PFSK-1 (cell line): Measurements from ENCODE around the gene ANKRD13B.

Source experiments
- POLR2AphosphoS5 ChIP-seq: IDR thresholded peaks from 2 replicates; pipeline ENCODE4 v1.6.1; 2012; ENCODE audit warnings: low read depth, mild to moderate bottlenecking, control low read depth, low read length, moderate library complexity
- TF ChIP-seq, protein P1 (sequence below), 2 experiments: IDR thresholded peaks; 2 replicates each; pipeline versions ENCODE4 v1.6.1 to v1.8.0; 2011 to 2012; ENCODE audit warnings: low read depth in 2 of 2, low read length in 2 of 2, control low read depth in 1 of 2, inconsistent platforms in 1 of 2, mild to moderate bottlenecking in 1 of 2, moderate library complexity in 1 of 2; ENCODE audit not compliant: insufficient read depth in 1 of 2

DNA sequence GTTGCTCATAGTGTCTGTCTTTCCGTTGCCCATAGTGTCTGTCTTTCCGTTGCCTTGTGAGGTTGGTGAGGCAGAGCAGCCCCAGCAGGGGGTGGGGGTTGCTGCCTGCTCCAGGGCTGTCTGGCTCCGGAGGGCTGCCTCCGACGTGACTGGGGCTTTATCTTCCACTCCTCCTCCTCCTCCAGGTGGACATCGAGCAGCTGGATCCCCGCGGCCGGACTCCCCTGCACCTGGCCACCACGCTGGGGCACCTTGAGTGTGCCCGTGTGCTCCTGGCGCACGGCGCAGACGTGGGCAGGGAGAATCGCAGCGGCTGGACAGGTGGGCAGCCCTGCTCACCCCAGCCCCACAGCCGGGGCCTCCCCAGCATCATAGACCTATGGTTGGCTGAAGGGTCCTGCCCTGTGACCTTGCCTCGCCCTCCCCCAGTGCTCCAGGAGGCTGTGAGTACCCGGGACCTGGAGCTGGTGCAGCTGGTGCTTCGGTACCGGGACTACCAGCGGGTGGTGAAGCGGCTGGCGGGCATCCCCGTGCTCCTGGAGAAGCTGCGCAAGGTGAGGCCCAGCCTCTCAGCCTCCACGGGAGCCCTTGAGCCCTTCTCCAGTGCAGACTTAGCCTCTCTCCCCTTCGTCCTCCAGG, 14.7 kb downstream of the ANKRD13B start:
- TF ChIP-seq POLR2AphosphoS5: no peak
- TF ChIP-seq, protein P1, sequence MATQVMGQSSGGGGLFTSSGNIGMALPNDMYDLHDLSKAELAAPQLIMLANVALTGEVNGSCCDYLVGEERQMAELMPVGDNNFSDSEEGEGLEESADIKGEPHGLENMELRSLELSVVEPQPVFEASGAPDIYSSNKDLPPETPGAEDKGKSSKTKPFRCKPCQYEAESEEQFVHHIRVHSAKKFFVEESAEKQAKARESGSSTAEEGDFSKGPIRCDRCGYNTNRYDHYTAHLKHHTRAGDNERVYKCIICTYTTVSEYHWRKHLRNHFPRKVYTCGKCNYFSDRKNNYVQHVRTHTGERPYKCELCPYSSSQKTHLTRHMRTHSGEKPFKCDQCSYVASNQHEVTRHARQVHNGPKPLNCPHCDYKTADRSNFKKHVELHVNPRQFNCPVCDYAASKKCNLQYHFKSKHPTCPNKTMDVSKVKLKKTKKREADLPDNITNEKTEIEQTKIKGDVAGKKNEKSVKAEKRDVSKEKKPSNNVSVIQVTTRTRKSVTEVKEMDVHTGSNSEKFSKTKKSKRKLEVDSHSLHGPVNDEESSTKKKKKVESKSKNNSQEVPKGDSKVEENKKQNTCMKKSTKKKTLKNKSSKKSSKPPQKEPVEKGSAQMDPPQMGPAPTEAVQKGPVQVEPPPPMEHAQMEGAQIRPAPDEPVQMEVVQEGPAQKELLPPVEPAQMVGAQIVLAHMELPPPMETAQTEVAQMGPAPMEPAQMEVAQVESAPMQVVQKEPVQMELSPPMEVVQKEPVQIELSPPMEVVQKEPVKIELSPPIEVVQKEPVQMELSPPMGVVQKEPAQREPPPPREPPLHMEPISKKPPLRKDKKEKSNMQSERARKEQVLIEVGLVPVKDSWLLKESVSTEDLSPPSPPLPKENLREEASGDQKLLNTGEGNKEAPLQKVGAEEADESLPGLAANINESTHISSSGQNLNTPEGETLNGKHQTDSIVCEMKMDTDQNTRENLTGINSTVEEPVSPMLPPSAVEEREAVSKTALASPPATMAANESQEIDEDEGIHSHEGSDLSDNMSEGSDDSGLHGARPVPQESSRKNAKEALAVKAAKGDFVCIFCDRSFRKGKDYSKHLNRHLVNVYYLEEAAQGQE (IDR thresholded peaks at IDR 0.05; ENCODE audit: insufficient read depth in 1 of 2, low read depth in 2 of 2, low read length in 2 of 2): no peak
